ENCODE data around the gene ANP32B. TPM values are rescaled to one million over a fixed set of nuclear protein-coding genes. Genes with fewer than 3 reads are reported as not detected.

Gene ANP32B
- total RNA-seq, 1 experiment from 2014 or later = 16.3 TPM

DNA sequence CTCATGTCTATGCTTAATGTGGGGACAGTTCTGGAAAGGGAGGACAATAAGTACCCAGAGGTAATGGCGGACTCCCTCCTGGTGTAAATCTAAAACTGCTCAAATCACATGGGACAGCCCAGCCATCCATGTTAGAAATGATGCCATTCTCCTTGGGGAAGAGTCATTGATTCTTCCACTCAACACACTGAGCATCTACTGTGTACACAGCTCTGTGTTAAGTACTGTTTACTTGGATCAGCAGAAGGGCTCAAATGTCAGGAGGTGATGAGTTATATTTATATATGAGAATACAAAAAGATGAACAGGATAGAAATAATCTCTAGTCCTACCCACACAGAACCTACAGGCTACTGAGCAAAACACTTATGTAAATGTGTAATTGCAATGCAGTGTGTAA lies 41.6 kb downstream of the ANP32B start:
- no peak for DNase-seq (ENCODE audit: low spot score)

DNA sequence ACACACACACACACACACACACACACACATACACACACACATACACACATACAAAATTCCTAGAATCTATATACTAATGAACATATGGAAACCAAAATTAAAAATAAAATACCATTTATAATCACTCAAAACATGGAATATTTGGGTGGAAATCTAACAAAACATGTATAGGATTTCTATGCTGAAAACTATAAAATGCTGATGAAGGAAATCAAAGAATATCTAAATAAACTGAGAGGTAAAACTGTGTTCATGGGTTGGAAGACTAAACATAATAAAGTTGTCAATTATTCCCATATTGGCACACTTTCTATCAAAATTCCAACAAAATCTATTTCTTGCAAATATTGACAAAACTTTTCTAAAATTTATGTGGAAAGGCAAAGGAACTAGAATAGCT lies 48.0 kb downstream of the ANP32B start:
- DNase-seq (ENCODE audit: low spot score) = no peak

GRCh38 chr9:98031935-98032334 lies 48.8 kb downstream of the ANP32B start:
- peak; percentile 55 for DNase-seq (ENCODE audit: low spot score)

DNA sequence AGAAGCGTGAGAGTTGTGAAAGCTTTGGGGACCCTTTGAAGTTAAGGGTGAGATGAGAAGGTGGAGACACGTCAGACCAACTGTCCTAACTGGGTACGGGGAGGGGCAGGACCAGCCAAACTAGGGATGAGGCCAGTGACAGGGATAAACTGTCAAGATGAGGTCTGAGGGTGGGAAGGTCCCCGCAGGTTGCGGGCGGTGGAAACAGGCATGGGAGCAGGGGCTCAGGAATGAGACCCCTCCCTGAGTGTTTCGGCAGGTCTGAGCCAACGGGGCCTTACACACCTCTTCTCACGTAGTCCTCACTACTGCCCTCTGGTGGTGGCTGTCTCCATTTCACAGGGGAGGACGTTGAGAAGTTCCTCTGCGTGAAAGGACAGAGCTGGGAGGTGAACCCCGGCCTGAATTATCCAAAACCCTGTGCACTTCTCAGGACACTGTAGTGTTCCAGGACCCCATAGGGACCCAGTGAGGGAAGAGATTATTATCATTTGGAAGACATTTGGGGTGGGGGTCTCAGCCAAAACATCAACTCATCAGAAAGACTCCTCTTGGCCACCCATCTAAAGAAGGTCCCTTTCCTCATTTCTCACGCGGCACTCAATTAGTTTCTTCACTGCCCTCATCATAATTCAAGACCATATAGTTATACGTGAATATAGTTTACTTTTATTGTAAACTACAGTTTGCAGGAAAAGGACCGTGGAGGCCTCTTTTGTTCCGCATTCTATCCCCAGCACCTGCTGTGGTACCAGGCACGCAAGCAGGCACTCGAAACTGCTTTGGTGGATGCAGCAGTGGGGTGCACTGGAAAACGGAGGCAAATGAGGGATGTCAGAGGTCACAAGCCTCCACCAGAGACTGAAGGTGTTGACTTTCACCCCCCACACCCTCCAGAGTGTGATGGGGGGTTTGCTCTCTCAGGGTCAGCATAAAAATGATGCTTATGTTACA lies 51.7 kb downstream of the ANP32B start:
- peak; percentile 71 for DNase-seq (ENCODE audit: low spot score)

- no peak for DNase-seq (ENCODE audit: low spot score)
Observed at GRCh38 chr9:98037357-98037756, 54.2 kb downstream of the ANP32B start.

DNA sequence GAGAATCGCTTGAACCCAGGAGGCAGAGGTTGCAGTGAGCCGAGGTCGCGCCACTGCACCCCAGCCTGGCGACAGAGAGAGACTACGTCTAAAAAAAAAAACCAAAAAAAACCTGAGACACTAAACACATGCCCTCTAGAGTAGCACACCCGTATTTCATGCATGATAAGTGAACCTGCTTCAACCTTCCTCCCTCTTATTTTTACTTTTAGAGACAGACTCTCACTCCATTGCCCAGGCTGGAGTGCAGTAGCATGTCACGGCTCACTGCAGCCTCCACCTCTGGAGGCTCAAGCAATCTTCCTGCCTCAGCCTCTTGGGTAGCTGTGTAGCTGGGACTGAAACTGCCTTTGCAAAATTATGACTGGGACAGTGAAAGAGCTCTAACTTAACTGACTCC lies 55.8 kb downstream of the ANP32B start:
- DNase-seq (ENCODE audit: low spot score) = no peak

DNA sequence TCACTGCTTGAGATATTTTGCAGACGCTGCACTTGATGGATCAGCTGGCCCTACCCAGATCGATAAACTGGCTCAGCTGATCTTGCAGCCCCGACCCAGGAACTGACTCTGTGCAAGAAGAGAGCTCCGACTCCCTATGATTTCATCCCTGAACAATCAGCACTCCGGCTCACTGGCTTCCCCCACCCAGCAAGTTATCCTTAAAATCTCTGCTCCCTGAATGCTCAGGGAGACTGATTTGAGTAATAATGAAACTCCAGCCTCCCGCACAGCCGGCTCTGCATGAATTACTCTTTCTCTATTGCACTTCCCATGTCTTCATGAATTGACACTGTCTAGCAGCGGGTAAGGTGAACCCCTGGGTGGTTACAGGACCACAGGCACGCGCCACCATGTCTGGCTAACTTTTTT lies 56.5 kb downstream of the ANP32B start:
- no peak for DNase-seq (ENCODE audit: low spot score)

DNA sequence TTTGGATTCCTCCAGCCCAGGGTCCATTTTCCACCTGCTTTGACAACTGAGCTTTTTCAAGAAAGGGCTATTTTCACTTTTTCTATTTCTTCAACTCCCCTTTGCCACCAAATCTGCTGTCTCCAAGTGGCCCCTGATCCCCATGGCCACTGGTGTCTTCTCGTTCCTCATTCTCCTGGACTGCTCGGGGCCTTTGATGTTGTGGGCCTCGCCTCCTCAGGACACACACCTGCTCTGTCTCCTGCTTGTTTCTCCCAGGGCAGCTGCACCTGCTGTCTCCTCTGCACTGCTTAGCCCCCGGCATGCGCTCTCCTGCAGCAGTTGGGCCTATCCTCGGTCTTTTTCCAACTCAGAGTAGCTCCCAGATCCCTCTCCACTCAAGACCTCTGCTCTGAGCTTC lies 57.1 kb downstream of the ANP32B start:
- no peak for DNase-seq (ENCODE audit: low spot score)

- DNase-seq (ENCODE audit: low spot score) = no peak
Observed at GRCh38 chr9:98043915-98044314, 60.8 kb downstream of the ANP32B start.

DNA sequence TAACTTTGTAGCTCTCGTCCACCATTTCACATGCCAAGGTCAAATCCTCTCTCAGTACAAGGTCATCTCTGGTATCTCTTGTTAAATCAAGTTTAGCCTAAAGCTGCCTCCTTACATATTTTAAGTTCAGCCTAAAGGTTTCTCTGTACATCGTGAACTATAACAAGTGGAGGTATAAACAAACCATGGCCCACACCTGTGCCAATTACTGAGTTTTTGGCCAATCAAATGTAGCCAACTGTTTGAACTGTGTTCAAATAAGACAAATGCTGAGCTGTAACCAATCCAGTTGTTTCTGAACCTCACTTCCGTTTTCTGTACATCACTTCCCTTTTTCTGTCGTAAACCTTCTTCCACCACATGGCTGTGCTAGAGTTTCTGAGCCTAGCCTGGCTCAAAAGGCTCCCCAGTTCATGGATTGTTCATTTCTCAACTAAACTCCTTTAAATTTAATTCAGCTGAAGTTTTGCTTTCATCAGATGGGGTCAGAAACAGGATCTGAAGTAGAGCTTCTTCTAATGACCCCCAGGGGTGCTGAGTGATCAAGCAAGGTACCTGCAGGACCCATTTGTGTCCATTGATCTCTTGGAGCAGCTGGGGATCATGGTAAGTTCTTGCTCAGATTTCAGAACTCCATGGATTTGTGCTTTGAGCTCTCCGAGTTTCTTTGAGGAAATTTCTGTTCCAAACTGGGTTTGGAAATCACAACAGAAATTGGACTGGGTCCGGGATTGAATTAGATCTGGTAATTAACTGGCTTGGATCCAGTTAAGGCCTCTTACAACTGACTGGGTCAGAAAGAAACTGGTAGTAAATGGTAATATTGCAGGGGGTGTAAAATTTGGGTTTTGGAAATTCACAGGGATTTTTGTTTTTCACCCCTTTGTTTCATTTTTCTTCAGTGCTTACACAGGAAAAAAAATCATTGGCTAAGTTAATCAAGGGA lies 62.4 kb downstream of the ANP32B start:
- peak; percentile 82 for DNase-seq (ENCODE audit: low spot score)

DNA sequence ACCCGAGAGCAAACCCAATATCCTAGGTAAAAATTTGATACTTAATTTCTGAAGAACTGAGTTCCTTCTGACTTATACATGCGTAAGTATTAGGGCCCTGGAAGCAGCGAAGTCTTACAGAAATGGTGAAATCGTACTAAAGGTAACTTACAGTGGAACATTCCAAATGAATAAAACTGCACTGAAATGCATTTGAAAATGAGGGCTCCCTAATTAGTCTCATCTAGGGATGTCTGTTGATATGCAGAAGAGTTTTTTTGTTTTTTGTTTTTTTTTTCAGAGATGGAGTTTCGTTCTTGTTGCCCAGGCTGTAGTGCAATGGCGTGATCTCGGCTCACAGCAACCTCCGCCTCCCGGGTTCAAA lies 63.0 kb downstream of the ANP32B start:
- no peak for DNase-seq (ENCODE audit: low spot score)

GRCh38 chr9:98047002-98047401 lies 63.9 kb downstream of the ANP32B start:
- DNase-seq (ENCODE audit: low spot score) = no peak

GRCh38 chr9:98049288-98050072 lies 66.3 kb downstream of the ANP32B start:
- DNase-seq (ENCODE audit: low spot score) = no peak

GRCh38 chr9:98050351-98050750 lies 67.2 kb downstream of the ANP32B start:
- no peak for DNase-seq (ENCODE audit: low spot score)

DNA sequence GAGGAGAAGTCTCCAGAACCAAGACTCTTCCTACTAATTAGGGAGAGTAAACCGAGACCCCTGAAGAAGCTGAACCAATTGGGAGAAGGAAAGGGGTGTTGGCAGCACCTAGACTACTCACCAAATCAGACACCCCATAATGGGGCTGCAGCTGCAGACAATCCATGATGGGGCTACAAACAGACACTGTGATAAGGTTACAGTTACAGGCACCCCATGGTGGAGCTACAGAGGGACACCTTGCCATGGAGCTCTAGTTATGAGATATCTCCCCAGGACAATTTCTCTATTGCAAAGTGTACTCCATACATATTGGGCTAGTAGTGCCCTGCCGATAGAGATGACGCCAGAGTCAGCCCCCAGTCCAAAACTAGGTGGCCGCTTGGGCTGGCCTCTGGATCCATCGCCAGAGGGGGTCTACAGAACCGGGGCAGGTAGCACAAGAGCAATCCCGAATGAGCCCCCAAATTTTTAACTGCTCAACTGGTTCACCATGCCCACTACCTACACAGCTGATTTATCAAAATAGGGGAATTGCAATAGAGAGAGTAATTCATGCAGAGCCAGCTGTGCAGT lies 71.3 kb downstream of the ANP32B start:
- no peak for DNase-seq (ENCODE audit: low spot score)

DNA sequence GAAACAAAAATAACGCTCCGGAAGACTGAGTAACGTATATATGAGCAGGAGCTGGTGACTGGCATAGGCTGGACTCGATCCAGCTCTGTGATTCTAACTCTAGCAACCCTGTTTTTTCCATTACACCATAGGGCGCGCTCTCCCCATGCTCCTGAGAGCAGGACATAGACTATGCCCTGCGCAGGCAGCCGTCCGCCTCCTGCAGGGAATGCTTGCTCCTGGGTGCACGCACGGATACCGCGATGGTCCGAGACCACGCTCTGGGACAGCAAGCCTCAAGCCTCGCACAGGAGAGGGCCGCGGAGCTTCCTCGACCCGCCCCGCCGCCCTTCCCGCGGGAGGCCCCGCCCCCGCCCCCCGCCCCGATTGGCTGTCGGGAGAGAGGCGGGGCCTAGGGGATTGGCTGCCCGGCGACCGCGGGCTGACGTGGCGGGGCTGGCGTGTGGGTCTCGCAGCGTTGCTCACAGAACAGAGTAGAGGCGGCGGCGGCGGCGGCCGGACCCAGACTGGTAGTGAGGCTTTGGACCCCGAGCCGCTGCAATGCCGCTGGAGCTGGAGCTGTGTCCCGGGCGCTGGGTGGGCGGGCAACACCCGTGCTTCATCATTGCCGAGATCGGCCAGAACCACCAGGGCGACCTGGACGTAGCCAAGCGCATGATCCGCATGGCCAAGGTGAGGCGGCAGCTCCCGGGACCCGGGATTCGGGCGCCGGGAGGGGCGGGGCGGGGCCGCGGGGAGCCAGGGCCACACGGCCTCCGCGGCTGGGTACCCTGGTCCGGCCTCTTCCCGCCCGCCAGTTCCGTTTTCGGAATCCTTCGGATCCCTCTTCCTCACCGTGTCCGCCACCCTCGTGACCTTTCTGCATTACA lies 73.4 kb downstream of the ANP32B start, which contains the start of gene NANS:
TSS of gene NANS (plus strand) at position 464 of the 869 bp plus-strand sequence. CDS start at position 541, 77 bp downstream.
- peak; percentile 96 for DNase-seq (ENCODE audit: low spot score)

- DNase-seq (ENCODE audit: low spot score) = no peak
Observed at GRCh38 chr9:98057138-98057799, 74.1 kb downstream of the ANP32B start.

DNA sequence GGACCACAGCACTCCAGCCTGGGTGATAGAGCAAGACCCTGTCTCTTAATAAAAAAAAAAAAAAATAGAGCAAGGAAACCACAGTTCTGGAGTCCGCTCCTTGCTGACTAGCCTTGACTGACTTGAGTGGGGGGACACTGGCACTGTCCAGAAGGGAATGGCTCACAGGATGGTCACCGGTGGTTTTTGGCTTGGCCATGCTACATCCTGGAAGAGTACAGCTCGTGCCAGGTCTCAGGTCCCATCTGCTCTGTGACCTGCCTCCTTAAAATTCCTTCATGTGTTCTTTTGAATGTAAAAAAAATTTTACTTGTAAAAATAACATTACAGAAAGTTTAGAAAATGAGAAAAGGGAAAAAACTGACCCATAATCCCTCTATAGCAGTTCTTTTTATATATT lies 79.0 kb downstream of the ANP32B start:
- DNase-seq (ENCODE audit: low spot score) = no peak

- no peak for DNase-seq (ENCODE audit: low spot score)
Observed at GRCh38 chr9:98064623-98065392, 81.7 kb downstream of the ANP32B start.

Data from H4 (cell line).